GM12878 (cell line): ENCODE data around the gene CBFA2T3.

Experiments used
- CREM ChIP-seq: IDR thresholded peaks from 2 replicates; pipeline ENCODE4 v1.6.1; 2014; ENCODE audit warnings: antibody characterized with exemption, low read depth
- CTCF ChIP-seq, 3 experiments: IDR thresholded peaks in 2 of 3; conservative IDR thresholded peaks in 1 of 3; 2 replicates each; pipeline ENCODE4 v1.5.1; 2011; ENCODE audit warnings: low read depth in 3 of 3, low read length in 3 of 3, mild to moderate bottlenecking in 3 of 3, control low read depth in 2 of 3, moderate library complexity in 2 of 3, inconsistent platforms in 1 of 3, mixed read lengths in 1 of 3; ENCODE audit not compliant: control insufficient read depth in 2 of 3, insufficient read depth in 1 of 3; ENCODE audit errors: extremely low read depth in 1 of 3
- EZH2 ChIP-seq: IDR thresholded peaks from 2 replicates; pipeline ENCODE4 v1.6.1; 2012; ENCODE audit warnings: low read depth, mild to moderate bottlenecking, control low read depth, inconsistent platforms, low read length, borderline replicate concordance; ENCODE audit not compliant: control insufficient read depth
- JUNB ChIP-seq: IDR thresholded peaks from 2 replicates; pipeline ENCODE4 v1.6.1; 2016; ENCODE audit warnings: antibody characterized with exemption, mild to moderate bottlenecking
- RCOR1 ChIP-seq: conservative IDR thresholded peaks from 2 replicates; pipeline ENCODE4 v1.6.1; 2012; ENCODE audit warnings: low read depth, low read length, improper control_type of control experiment
- REST ChIP-seq: IDR thresholded peaks from 2 replicates; pipeline ENCODE4 v1.6.1; 2012; ENCODE audit warnings: mild to moderate bottlenecking, low read depth, low read length
- RFX5 ChIP-seq: IDR thresholded peaks from 2 replicates; pipeline ENCODE4 v1.6.1; 2011; ENCODE audit warnings: low read depth, low read length, improper control_type of control experiment
- SUZ12 ChIP-seq: fragments of 200-600 bp; sonication (generic); IDR thresholded peaks from one replicate; pipeline ENCODE4 v1.6.1; 2018; ENCODE audit warnings: antibody characterized with exemption, mild to moderate bottlenecking; ENCODE audit not compliant: unreplicated experiment
- TAF1 ChIP-seq: IDR thresholded peaks from 2 replicates; pipeline ENCODE4 v1.6.1; 2011; ENCODE audit warnings: mild to moderate bottlenecking, low read depth, low read length, borderline replicate concordance
- USF1 ChIP-seq: IDR thresholded peaks from 2 replicates; pipeline ENCODE4 v1.6.1; 2011; ENCODE audit warnings: borderline replicate concordance, low read depth, mild to moderate bottlenecking, moderate library complexity, mixed read lengths, low read length; ENCODE audit not compliant: insufficient read depth; ENCODE audit errors: extremely low read length

- TF ChIP-seq TAF1 (no peak), CTCF (IDR thresholded peaks at IDR 0.05 in 2 of 3, conservative IDR thresholded peaks at IDR 0.05 in 1 of 3; ENCODE audit: control insufficient read depth in 2 of 3, extremely low read depth in 1 of 3, insufficient read depth in 1 of 3, low read depth in 3 of 3, low read length in 3 of 3) (no peak), RCOR1 (no peak), USF1 (no peak), REST (no peak), SUZ12 (no peak), JUNB (no peak), EZH2 (no peak), RFX5 (no peak), CREM (no peak)
Observed at GRCh38 chr16:88959022-88959421, 18.0 kb downstream of the CBFA2T3 start.
